Calu3 (cell line): ENCODE data around the gene UBQLN4. TPM values are rescaled to one million over a fixed set of nuclear protein-coding genes. Genes with fewer than 3 reads are reported as not detected.
A peak's percentile ranks its signal among the peaks of the same experiment; 100 is the strongest.

Experiments
- BruUV-seq: library from RNA; stranded (reverse); fragments of 400-500 nt; replicated peaks from 2 replicates; lab custom pipeline; 2021; lab: Mats Ljungman, UMichigan
- CTCF ChIA-PET: fragments of 300-600 bp; sonication (Branson Sonifier 250); formaldehyde crosslinking; loops from one replicate; lab custom pipeline; 2022; ENCODE audit warnings: antibody characterized with exemption; lab: Charles Lee
- DNase-seq: peaks from one replicate; pipeline ENCODE4 v3.0.0; 2022
- H3K27ac Mint-ChIP-seq: one replicate; pipeline ENCODE4 v1.8.0; 2022; ENCODE audit warnings: mixed read lengths; ENCODE audit not compliant: unreplicated experiment
- H3K27me3 Mint-ChIP-seq: one replicate; pipeline ENCODE4 v1.8.0; 2022; ENCODE audit warnings: mixed read lengths; ENCODE audit not compliant: unreplicated experiment
- H3K36me3 Mint-ChIP-seq: one replicate; pipeline ENCODE4 v1.8.0; 2022; ENCODE audit warnings: mild to moderate bottlenecking, moderate library complexity, mixed read lengths; ENCODE audit not compliant: insufficient read depth, unreplicated experiment
- H3K4me1 Mint-ChIP-seq: one replicate; pipeline ENCODE4 v1.8.0; 2022; ENCODE audit warnings: mild to moderate bottlenecking, low read depth, mixed read lengths; ENCODE audit not compliant: unreplicated experiment
- H3K4me3 Mint-ChIP-seq: one replicate; pipeline ENCODE4 v1.8.0; 2022; ENCODE audit warnings: mild to moderate bottlenecking, low read depth, moderate library complexity, mixed read lengths; ENCODE audit not compliant: unreplicated experiment
- H3K9me3 Mint-ChIP-seq: one replicate; pipeline ENCODE4 v1.8.0; 2022; ENCODE audit warnings: low read depth, mixed read lengths; ENCODE audit not compliant: unreplicated experiment
- intact Hi-C: fragments of 100-400 bp; cut with micrococcal nuclease; formaldehyde crosslinking; loops from one replicate; pipeline ENCODE4 v1.10.0; 2022; ENCODE audit not compliant: unreplicated experiment
- total RNA-seq: library from RNA; stranded (reverse); gene quantifications from 2 replicates; pipeline ENCODE4 v1.2.3, GENCODE V29; 2022
- TF ChIP-seq, protein P1 (sequence below): fragments of 200-600 bp; IDR thresholded peaks from one replicate; pipeline ENCODE4 v1.8.0; 2022; ENCODE audit warnings: antibody characterized with exemption; ENCODE audit not compliant: unreplicated experiment

Gene UBQLN4
- total RNA-seq, 1 experiment from 2014 or later, result 77.3 TPM

DNA sequence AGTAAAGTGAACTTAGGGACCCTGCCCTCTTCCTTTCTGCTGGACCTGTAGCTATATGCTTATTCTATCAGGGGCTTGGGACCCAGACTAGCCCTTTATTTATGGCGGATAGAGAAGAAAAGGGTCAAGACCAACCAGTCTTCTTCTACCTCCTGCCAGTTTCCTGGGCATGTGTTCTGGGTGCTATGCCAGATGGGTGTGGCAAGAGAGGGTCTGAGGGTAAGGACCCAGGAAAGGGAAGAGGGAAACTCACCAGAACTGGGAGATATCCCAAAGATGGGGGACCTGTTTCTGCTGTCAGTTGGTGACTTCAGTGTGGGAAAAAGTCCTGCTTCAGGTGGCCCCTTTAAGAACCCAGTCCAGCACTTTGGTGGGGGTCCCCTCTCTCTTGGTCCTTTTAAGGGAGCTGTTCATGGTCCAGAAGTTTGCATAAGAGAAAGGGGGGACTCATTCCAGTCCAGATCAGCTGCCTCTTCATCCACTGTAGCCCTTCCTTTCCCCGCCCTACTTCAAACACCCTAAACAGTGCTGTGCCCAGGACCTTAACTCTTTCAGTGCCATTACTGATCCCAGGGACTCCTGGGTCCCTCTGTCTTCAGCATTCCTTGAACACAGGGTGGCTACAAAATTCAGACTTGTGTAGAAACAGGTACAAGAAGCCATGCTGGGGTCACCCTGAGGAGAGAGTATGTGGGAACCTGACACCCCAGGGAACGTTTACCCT, 51.2 kb downstream of the UBQLN4 start:
- H3K4me3 Mint-ChIP-seq, result peak overlapping the region; percentile 20
- CTCF ChIA-PET, result interaction anchor here (1.2 to 1.7 kb wide), 3 partner anchors 23 to 64 kb away, joined by 3 to 7 read pairs (median 6); partner anchors contain the start of gene ARHGEF2
- no peaks in the 10 kb centered on the region for H3K9me3 Mint-ChIP-seq
- peaks cover 19% of the 10 kb centered on the region for H3K36me3 Mint-ChIP-seq
- no TSS peak for BruUV-seq
- H3K4me1 Mint-ChIP-seq, result peaks cover 54% of the 10 kb centered on the region
- intact Hi-C loops, result no loop called here
- no peaks in the 10 kb centered on the region for H3K27me3 Mint-ChIP-seq
- DNase-seq, result no peak
- peak overlapping the region; percentile 15 for H3K27ac Mint-ChIP-seq
- TF ChIP-seq, protein P1, sequence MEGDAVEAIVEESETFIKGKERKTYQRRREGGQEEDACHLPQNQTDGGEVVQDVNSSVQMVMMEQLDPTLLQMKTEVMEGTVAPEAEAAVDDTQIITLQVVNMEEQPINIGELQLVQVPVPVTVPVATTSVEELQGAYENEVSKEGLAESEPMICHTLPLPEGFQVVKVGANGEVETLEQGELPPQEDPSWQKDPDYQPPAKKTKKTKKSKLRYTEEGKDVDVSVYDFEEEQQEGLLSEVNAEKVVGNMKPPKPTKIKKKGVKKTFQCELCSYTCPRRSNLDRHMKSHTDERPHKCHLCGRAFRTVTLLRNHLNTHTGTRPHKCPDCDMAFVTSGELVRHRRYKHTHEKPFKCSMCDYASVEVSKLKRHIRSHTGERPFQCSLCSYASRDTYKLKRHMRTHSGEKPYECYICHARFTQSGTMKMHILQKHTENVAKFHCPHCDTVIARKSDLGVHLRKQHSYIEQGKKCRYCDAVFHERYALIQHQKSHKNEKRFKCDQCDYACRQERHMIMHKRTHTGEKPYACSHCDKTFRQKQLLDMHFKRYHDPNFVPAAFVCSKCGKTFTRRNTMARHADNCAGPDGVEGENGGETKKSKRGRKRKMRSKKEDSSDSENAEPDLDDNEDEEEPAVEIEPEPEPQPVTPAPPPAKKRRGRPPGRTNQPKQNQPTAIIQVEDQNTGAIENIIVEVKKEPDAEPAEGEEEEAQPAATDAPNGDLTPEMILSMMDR, result no peak

- Mint-ChIP-seq H3K27me3 (no peaks in the 10 kb centered on the region), H3K9me3 (no peaks in the 10 kb centered on the region), H3K4me3 (peak overlapping the region; percentile 20), H3K36me3 (peaks cover 13% of the 10 kb centered on the region), H3K27ac (peak overlapping the region; percentile 15), H3K4me1 (peaks cover 47% of the 10 kb centered on the region)
- CTCF ChIA-PET, result interaction anchor here (0.6 to 1.5 kb wide), 3 partner anchors 23 to 55 kb away, joined by 3 to 6 read pairs (median 3); partner anchors contain the start of gene ARHGEF2
- TF ChIP-seq, protein P1, result no peak
- DNase-seq, result no peak
- intact Hi-C loops, result no loop called here
- BruUV-seq, result no TSS peak
These were observed 51.9 kb downstream of the UBQLN4 start for GRCh38 chr1:156001662-156002171.

- Mint-ChIP-seq H3K9me3 (no peaks in the 10 kb centered on the region), H3K27ac (peak overlapping the region; percentile 15), H3K4me3 (peak overlapping the region; percentile 20), H3K36me3 (peaks cover 10% of the 10 kb centered on the region), H3K4me1 (peaks cover 44% of the 10 kb centered on the region), H3K27me3 (no peaks in the 10 kb centered on the region)
- DNase-seq, result no peak
- CTCF ChIA-PET, result interaction anchor here (0.6 to 1.5 kb wide), 3 partner anchors 25 to 498 kb away, joined by 3 read pairs; no protein-coding TSS in a partner anchor
- TF ChIP-seq, protein P1, result no peak
- intact Hi-C loops, result no loop called here
- BruUV-seq, result no TSS peak
These were observed 52.5 kb downstream of the UBQLN4 start for GRCh38 chr1:156001021-156001661.

DNA sequence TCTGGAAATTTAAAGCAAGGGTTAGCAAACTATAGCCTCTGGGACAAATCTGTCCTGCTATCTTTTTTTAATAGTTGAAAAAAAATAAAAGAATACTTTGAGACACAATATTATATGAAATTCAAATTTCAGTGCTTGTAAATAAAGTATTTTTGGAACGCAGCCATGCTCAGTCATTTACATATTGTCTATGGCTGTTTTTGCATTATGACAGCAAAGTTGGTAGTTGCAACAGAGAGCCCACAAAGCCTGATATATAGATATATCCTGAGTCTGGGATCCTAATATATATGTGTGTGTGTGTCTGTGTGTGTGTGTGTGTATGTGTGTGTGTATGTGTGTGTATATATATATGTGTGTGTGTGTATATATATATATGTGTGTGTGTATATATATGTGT, 53.6 kb downstream of the UBQLN4 start:
- BruUV-seq, result no TSS peak
- H3K36me3 Mint-ChIP-seq, result peaks cover 10% of the 10 kb centered on the region
- CTCF ChIA-PET, result no interaction called here
- no peaks in the 10 kb centered on the region for H3K9me3 Mint-ChIP-seq
- DNase-seq, result no peak
- no peak overlapping the region for H3K27ac Mint-ChIP-seq
- no peak overlapping the region for H3K4me3 Mint-ChIP-seq
- intact Hi-C loops, result no loop called here
- no peaks in the 10 kb centered on the region for H3K27me3 Mint-ChIP-seq
- TF ChIP-seq, protein P1, result no peak
- peaks cover 37% of the 10 kb centered on the region for H3K4me1 Mint-ChIP-seq
